ENCODE data around the gene FAM124A. TPM values are rescaled to one million over a fixed set of nuclear protein-coding genes. Genes with fewer than 3 reads are reported as not detected.
"Not testable (repeated sequence)": the region's sequence is repeated elsewhere in the genome, so short reads cannot be mapped to it uniquely, and the experiment has no call there.

FAM124A gene
- total RNA-seq, 2 donors from 2014 or later, result 0.29 TPM; not detected in 1

DNA sequence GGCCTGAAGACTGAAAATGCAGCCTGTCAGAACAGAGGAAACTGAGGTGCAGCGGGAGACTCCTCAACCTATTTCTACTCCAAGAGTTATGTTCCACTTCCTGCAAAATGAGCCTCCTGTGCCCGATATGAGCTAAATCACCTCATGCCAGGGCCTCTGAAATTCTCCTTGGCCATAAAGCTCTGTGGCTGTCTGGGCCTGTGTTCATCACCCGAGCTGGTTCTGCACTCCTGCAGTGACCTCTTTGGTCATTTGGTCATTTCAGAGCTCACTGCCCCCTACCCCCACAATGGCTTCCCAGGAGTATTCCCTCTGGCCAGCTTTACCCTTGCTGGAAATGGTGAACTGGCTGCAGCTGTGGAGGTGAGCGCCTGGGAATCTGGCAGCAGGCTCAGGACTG is 65.6 kb downstream of the FAM124A start:
- no peaks in the 10 kb centered on the region for H3K9me3 ChIP-seq (ENCODE audit: control insufficient read depth, low read length, poor library complexity, severe bottlenecking)
- Mint-ChIP-seq H3K4me1 (peaks cover 5% of the 10 kb centered on the region), H3K27ac (no peak overlapping the region), H3K27me3 (no peaks in the 10 kb centered on the region), H3K4me3 (no peak overlapping the region), H3K36me3 (ENCODE audit: low read depth) (no peaks in the 10 kb centered on the region)
- DNase-seq (no peak), ATAC-seq (no peak)

DNA sequence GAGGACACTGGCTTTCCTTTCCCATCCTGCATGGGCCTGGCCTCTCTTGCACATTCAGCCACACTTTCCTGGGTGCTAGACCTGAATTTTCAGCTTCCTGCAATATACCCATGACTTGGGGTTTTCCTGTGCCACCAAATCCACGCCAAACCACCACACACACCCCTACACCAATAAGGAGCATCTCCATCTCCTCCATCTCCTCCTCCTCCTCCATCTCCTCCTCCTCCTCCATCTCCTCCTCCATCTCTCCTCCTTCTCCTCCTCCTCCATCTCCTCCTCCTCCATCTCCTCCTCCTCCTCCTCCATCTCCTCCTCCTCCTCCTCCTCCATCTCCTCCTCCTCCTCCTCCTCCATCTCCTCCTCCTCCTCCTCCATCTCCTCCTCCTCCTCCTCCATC is 66.1 kb downstream of the FAM124A start:
- H3K4me3 Mint-ChIP-seq; DNase-seq; H3K36me3 Mint-ChIP-seq (ENCODE audit: low read depth); H3K4me1 Mint-ChIP-seq; H3K27ac Mint-ChIP-seq; ATAC-seq; H3K9me3 ChIP-seq (ENCODE audit: control insufficient read depth, low read length, poor library complexity, severe bottlenecking); H3K27me3 Mint-ChIP-seq: not testable (repeated sequence)

DNA sequence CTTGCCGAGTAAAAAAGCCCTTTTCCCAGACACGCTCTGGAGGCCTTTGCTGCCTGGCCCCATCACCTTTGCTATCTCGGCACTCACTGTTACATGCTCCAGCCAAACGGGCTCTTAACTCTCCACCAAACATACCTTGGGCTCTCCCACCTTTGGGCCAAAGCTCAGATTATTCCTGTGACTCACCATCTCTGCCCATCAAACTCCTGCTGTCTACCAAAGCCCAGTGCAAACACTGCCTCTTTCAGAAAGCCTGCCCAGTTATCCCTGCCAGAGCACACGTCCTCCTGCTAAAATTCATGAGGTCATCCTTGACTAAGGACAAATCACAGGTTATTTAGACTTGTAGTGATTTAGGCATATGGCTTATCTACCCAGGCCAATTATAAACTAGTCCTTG is 69.1 kb downstream of the FAM124A start:
- Mint-ChIP-seq H3K36me3 (ENCODE audit: low read depth) (peaks cover 5% of the 10 kb centered on the region), H3K27me3 (peaks cover 22% of the 10 kb centered on the region), H3K4me1 (peaks cover 8% of the 10 kb centered on the region), H3K4me3 (no peak overlapping the region), H3K27ac (peak overlapping the region; percentile 22)
- no peaks in the 10 kb centered on the region for H3K9me3 ChIP-seq (ENCODE audit: control insufficient read depth, low read length, poor library complexity, severe bottlenecking)
- DNase-seq, result no peak
- no peak for ATAC-seq

DNA sequence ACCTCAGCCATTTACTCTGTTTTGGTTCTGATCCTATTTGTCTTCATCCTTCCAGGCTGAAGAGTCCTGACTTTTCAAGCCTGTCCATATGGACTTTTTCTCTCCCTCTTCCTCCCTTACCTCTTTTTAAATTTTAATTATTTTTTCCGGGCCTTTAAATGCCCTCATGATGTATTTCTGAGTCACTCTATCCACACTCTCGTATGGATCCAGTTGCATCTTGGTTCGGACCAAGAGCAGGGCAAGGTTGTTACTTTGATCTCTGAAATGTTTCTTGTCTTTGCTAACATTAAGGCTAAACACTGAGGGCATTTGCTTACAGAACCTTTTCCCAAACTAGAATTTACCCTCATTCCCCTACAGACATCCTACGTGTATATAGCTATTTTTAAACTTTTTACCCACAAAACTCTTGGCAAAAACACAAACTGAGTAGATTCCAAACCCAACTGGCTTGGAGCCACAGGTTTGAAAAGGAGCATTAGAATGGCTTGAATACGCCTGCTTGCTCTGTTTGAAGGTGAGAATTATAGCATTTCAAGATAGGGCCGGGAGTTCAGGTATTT is 69.9 kb downstream of the FAM124A start:
- H3K4me1 Mint-ChIP-seq, result peaks cover 8% of the 10 kb centered on the region
- no peaks in the 10 kb centered on the region for H3K9me3 ChIP-seq (ENCODE audit: control insufficient read depth, low read length, poor library complexity, severe bottlenecking)
- H3K27me3 Mint-ChIP-seq, result peaks cover 22% of the 10 kb centered on the region
- DNase-seq, result no peak
- peaks cover 5% of the 10 kb centered on the region for H3K36me3 Mint-ChIP-seq (ENCODE audit: low read depth)
- no peak overlapping the region for H3K27ac Mint-ChIP-seq
- ATAC-seq, result no peak
- H3K4me3 Mint-ChIP-seq, result no peak overlapping the region

DNA sequence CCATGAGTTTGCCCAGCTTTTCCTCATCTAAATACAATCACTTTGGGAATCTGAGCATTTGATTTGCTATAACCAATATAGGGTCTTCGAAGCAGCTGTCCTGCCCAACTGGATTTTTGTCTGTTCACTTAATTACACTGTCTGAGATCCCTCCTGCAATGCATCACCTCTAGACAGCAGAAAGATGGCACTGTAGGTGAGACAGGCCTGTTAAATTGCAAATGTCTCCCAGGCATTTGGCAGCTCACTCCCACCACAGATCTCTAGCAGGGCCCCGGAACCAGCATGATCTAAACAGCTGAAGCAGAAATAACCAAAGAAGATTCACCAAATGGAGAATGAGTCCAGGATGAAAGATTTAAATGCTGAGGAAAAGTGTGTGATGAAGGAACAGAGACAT is 75.4 kb downstream of the FAM124A start:
- no peaks in the 10 kb centered on the region for H3K9me3 ChIP-seq (ENCODE audit: control insufficient read depth, low read length, poor library complexity, severe bottlenecking)
- Mint-ChIP-seq H3K36me3 (ENCODE audit: low read depth) (peaks cover 5% of the 10 kb centered on the region), H3K4me3 (no peak overlapping the region), H3K27ac (no peak overlapping the region), H3K27me3 (peaks cover 43% of the 10 kb centered on the region), H3K4me1 (peaks cover 9% of the 10 kb centered on the region)
- DNase-seq, result no peak
- ATAC-seq, result no peak

DNA sequence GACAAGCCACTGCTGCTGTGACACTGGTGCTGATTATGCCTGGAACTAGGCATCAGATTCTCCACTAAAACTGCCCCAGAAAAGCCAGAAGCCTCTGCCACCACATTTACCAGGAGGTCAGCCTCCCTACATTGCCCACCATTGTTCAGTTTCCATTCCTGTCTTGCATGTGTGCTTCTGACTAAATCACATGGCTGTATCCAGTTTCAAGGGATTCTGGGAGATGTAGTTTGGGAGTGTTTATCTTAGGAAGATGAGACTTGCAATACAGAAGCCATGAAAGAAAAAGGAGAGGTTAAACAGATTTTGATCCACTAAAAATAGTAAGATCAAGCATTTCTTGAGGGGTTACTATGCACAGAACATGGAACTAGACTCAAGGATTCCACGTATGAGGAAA is 76.6 kb downstream of the FAM124A start:
- DNase-seq (no peak), ATAC-seq (no peak)
- Mint-ChIP-seq H3K36me3 (ENCODE audit: low read depth) (peaks cover 2% of the 10 kb centered on the region), H3K27me3 (peaks cover 36% of the 10 kb centered on the region), H3K27ac (no peak overlapping the region), H3K4me3 (no peak overlapping the region), H3K4me1 (peaks cover 4% of the 10 kb centered on the region)
- no peaks in the 10 kb centered on the region for H3K9me3 ChIP-seq (ENCODE audit: control insufficient read depth, low read length, poor library complexity, severe bottlenecking)

DNA sequence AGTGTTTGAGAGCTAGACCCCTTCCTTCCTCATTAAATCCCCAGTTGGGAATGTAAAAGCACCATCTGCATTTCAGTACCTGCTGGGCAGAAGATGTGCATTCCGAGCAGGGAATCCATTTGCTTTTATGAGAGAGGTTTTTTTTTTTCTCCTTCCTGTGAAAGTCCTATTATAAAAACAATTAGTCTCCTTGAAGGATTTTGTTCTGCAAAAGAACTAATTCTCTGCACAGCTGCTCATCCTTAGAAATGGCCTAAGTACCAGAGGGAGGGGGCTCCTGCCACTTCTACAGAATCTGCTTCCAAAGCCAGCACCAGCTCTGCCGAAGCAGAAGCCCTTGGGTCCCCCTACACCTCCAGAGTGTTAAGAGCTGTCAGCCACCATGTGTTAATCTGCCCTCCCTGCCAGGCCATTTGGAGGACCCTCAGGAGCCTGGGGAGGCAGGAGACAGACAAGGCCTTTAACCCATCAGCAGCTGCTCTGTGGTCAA is 80.9 kb downstream of the FAM124A start:
- Mint-ChIP-seq H3K4me1 (peaks cover 2% of the 10 kb centered on the region), H3K4me3 (no peak overlapping the region), H3K27me3 (peaks cover 22% of the 10 kb centered on the region), H3K27ac (no peak overlapping the region), H3K36me3 (ENCODE audit: low read depth) (no peaks in the 10 kb centered on the region)
- H3K9me3 ChIP-seq (ENCODE audit: control insufficient read depth, low read length, poor library complexity, severe bottlenecking), result no peaks in the 10 kb centered on the region
- DNase-seq, result no peak
- ATAC-seq, result no peak

DNA sequence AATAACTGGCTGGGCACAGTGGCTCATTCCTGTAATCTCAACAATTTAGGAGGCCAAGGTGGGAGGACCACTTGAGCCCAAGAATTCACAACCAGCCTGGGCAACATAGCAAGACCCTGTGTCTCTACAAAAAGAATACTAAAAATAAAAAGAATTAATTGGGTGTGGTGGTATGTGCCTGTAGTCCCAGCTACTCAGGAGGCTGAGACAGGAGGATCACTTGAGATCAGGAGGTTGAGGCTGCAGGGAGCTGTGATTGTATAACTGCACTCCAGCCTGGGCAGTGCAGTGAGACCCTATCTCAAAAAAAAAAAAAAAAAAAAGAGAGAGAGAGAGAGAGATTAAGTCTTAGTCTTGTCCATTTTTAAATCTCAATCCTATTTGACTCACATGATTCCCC is 81.7 kb downstream of the FAM124A start:
- H3K9me3 ChIP-seq (ENCODE audit: control insufficient read depth, low read length, poor library complexity, severe bottlenecking), result no peaks in the 10 kb centered on the region
- no peak overlapping the region for H3K4me3 Mint-ChIP-seq
- no peak overlapping the region for H3K27ac Mint-ChIP-seq
- peaks cover 5% of the 10 kb centered on the region for H3K4me1 Mint-ChIP-seq
- no peaks in the 10 kb centered on the region for H3K36me3 Mint-ChIP-seq (ENCODE audit: low read depth)
- no peak for DNase-seq
- peaks cover 22% of the 10 kb centered on the region for H3K27me3 Mint-ChIP-seq
- no peak for ATAC-seq

DNA sequence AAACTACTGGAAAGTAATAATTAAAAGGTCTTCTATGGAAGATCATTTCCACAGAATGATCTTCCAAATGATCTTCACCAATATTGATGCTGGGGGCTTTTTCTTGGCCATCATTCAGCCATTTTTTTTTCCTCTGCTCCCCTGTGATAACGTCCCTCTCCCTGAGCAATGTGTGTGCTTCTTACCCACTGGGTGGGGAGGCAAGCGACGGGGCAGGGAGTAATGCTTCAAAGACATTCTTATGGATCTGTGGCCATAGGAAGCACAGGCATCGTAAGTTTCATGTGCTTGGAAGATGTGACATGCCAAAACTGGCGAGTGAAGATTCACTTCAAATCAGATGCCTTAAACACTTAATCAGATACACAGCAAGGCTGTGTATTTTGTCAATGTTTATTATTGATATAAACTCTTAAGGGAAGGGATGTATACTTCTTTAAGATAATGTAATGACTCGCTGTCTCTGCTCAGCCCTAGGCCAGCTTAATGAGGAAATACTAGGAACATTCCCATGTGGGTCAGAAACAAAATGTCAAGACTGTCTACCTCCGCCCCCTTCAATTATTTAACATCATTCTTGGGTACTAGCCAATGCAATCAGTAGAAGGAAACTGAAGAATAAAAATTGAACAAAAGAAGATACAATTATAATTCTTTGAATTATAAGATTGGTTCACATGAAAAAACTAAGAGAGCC is 83.2 kb downstream of the FAM124A start:
- no peak for ATAC-seq
- peaks cover 5% of the 10 kb centered on the region for H3K4me1 Mint-ChIP-seq
- H3K4me3 Mint-ChIP-seq, result no peak overlapping the region
- DNase-seq, result no peak
- H3K9me3 ChIP-seq (ENCODE audit: control insufficient read depth, low read length, poor library complexity, severe bottlenecking), result no peaks in the 10 kb centered on the region
- no peak overlapping the region for H3K27ac Mint-ChIP-seq
- H3K27me3 Mint-ChIP-seq, result peaks cover 21% of the 10 kb centered on the region
- H3K36me3 Mint-ChIP-seq (ENCODE audit: low read depth), result no peaks in the 10 kb centered on the region

DNA sequence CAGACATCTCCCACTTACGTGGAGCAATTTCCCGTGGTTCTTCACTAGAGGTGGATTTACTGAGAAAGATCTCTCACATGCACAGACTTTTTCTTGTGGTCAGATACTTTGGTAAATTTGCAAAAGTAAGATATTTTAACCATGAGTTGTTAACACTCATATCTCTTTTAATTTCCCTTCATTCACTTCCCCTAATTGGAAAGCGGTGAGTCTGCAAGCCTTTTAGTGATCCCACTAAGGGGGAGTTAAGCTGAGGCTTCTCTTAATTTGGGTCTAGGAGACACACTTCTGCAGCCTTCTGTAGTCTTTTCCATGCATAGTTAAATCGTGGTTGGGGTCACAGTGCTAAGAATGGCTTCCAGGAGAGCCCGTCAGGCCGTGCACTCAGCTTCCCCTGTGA is 86.6 kb downstream of the FAM124A start:
- no peak overlapping the region for H3K4me3 Mint-ChIP-seq
- no peaks in the 10 kb centered on the region for H3K36me3 Mint-ChIP-seq (ENCODE audit: low read depth)
- peaks cover 3% of the 10 kb centered on the region for H3K4me1 Mint-ChIP-seq
- H3K27ac Mint-ChIP-seq, result no peak overlapping the region
- peaks cover 25% of the 10 kb centered on the region for H3K27me3 Mint-ChIP-seq
- ATAC-seq (no peak), DNase-seq (no peak)
- H3K9me3 ChIP-seq (ENCODE audit: control insufficient read depth, low read length, poor library complexity, severe bottlenecking), result no peaks in the 10 kb centered on the region

DNA sequence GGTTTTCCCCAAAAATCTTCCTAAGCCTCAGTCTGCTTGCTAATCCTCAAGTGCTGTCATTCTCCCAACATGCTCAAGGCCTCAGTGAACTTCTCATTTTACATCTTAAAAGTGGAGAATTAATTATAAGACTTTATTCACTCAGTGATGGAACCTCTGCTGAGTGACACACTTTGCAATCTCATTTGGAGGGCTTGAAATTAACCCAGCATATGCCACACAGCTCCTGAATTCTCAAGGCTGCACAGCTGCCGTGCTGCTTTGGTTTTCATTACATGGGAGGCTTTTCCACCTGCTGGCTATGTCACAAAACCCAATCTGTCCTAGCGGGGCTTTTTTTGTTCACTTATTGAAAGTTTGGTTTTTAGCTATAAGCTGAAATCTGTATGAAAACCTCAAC is 89.0 kb downstream of the FAM124A start:
- Mint-ChIP-seq H3K27me3 (peaks cover 34% of the 10 kb centered on the region), H3K36me3 (ENCODE audit: low read depth) (no peaks in the 10 kb centered on the region), H3K4me3 (no peak overlapping the region), H3K4me1 (peaks cover 3% of the 10 kb centered on the region), H3K27ac (no peak overlapping the region)
- no peaks in the 10 kb centered on the region for H3K9me3 ChIP-seq (ENCODE audit: control insufficient read depth, low read length, poor library complexity, severe bottlenecking)
- no peak for DNase-seq
- no peak for ATAC-seq

DNA sequence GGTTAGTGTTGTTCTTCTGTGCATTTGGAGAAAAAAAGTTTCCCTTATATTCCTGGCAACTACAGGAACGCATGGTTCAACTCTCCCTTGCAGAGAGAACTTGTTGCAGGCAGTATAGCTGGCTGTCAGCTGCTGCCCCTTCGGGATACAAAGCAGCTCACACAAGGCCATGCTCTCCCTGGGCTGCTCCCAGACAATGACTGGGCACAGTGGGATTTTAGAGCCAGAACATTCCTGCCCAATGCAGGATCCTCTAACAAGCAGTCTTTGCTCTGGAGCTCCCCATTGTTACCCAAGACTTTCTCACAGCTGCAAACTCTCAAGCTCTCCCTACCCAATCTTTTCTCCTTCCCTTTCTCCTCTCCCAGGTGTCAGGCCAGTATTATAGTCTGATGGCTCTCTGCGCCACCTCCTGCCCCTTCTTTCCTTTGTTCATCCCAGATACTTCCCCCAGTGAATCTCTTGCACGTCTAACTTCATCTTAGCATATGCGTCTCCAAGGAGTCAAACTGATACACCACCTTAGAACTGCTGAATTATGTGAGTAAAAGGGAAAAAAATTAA is 89.8 kb downstream of the FAM124A start:
- Mint-ChIP-seq H3K4me1 (peaks cover 3% of the 10 kb centered on the region), H3K27ac (no peak overlapping the region), H3K36me3 (ENCODE audit: low read depth) (no peaks in the 10 kb centered on the region), H3K4me3 (no peak overlapping the region), H3K27me3 (peaks cover 34% of the 10 kb centered on the region)
- DNase-seq (no peak), ATAC-seq (no peak)
- H3K9me3 ChIP-seq (ENCODE audit: control insufficient read depth, low read length, poor library complexity, severe bottlenecking), result no peaks in the 10 kb centered on the region

DNA sequence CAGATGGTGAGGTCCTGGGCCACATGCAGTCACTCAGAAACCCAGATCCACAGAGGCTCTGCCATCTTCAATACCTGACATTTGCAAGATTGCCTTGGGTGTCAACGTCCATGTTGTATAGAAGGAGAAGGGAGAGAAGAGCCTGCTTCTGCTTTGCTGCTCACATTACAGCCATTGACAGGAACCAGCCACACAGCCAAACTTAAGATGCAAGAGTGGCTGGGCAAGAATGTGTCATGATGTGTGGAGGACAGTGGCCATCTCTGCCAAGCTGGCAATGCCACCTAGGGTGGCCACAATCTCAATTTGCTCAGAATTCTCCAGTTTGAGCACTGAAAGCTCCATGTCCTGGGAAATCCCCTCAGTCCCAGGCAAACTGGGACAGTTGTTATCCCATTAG is 91.4 kb downstream of the FAM124A start:
- no peaks in the 10 kb centered on the region for H3K36me3 Mint-ChIP-seq (ENCODE audit: low read depth)
- H3K4me1 Mint-ChIP-seq, result peaks cover 1% of the 10 kb centered on the region
- DNase-seq (no peak), ATAC-seq (no peak)
- no peak overlapping the region for H3K27ac Mint-ChIP-seq
- H3K4me3 Mint-ChIP-seq, result no peak overlapping the region
- no peaks in the 10 kb centered on the region for H3K9me3 ChIP-seq (ENCODE audit: control insufficient read depth, low read length, poor library complexity, severe bottlenecking)
- H3K27me3 Mint-ChIP-seq, result peaks cover 25% of the 10 kb centered on the region

DNA sequence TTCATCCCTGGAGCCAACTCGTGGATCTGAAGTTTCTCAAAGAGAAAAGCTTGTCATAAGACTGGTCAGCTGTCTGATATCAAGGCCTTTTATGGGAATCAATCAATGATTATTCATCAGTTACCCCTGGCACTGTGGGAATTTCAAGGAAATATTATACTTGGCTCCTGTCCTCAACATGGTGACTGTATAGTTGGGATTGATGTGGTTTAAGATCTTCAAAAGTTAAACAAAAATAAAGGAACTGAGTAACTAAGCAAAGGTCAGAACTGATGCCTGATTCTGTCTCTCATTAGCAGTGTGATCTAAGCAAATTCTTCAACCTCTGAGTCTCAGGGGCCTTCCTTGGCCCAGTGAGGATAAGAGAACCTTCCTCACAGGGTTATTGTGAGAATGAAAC is 95.1 kb downstream of the FAM124A start:
- no peaks in the 10 kb centered on the region for H3K9me3 ChIP-seq (ENCODE audit: control insufficient read depth, low read length, poor library complexity, severe bottlenecking)
- ATAC-seq, result no peak
- Mint-ChIP-seq H3K36me3 (ENCODE audit: low read depth) (no peaks in the 10 kb centered on the region), H3K27me3 (peaks cover 14% of the 10 kb centered on the region), H3K4me3 (no peak overlapping the region), H3K27ac (no peak overlapping the region), H3K4me1 (no peaks in the 10 kb centered on the region)
- no peak for DNase-seq

Measured in T-helper 17 cell (primary cell).